ENCODE results near the gene SLC38A8.

Gene SLC38A8

DNA sequence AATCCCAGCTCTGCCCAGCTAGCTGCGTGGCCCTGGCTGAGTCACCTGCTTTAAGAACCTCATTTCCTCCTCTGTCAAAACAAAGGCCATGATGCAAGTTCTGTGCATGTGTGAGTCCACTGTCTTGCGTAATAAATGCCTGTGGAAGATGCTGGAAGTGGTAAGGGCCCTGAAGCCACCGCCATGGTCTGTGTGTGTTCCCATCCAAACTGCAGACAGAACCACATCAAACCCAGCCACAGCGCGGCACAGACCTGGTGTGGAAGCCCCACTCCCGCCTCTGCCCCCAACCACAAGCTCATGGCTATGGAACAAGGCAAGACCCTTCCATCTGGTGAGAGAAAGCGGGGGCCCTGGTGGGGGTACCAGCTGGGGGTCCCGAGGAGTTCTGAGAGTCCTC is 48.5 kb downstream of the SLC38A8 start:
- DNase-seq: peak in 1 of 2 donors; percentile 16

DNA sequence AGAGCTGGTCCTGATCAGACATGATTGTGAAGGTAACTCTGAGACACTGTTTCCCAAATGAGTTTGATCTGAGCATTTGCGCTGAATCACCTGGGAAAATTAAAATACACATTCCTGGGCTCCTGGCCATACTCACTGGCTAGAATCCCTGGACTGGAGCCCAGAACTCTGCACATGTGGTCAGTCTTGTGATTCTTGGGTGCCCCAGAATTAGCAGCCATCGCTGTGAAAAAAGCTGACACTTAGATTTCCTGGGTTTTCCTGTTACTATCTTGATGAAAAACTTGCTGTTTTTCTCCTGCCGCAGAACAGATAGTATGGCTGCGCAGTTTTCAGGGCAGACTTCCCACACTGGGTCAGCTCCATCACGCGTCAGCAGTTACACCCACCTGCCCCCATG is 50.0 kb downstream of the SLC38A8 start:
- DNase-seq: no peak

DNA sequence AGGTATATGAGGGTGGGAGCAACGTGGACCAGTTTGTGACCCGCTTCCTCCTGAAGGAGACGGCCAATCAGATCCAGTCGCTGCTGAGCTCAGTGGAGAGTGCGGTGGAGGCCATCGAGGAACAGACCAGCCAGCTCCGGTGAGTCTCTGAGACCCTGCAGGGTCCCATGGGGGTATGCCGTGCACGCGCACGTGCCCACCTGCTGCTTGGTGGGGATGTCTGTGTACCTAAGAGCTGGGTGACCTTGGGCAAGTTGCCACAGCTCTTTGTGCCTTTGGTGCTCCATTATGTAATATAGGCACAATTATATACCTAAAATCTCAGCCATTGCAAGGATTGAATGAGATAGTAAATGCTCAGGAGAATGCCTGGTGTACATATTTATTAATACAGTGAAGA is 52.1 kb downstream of the SLC38A8 start:
- DNase-seq: no peak

GRCh38 chr16:83989300-83989699 is 53.3 kb downstream of the SLC38A8 start:
- DNase-seq: no peak

- DNase-seq: no peak
Observed at GRCh38 chr16:83983491-83983890, 59.1 kb downstream of the SLC38A8 start.

- DNase-seq: no peak
Observed at GRCh38 chr16:83981799-83982198, 60.8 kb downstream of the SLC38A8 start.

GRCh38 chr16:83980794-83981193 is 61.8 kb downstream of the SLC38A8 start:
- no peak for DNase-seq

- no peak for DNase-seq
Observed at GRCh38 chr16:83979441-83979840, 63.2 kb downstream of the SLC38A8 start.

DNA sequence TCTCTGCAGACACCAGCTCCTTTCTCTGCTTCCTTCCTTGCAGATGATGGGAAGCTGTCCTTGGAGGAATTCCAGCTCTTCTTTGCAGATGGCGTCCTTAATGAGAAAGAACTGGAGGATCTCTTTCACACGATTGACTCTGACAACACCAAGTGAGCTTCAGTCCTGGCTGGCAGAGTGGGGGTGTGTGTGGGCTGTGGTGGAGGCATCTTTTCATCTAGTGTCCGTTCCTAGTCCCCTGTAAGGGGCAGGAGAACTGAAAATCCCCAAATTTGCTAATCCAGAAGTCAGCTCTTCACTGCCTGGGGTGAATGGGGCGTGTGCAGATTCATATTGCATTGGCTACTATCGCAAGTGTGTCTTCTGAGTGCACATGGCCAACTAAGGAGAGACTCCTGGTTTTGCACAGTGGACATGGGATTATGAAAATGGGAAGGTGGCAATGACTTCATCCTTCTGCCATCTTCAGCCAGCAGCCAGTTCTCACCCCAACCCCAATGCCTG is 64.1 kb downstream of the SLC38A8 start:
- DNase-seq: no peak

GRCh38 chr16:83977056-83977815 is 65.4 kb downstream of the SLC38A8 start:
- no peak for DNase-seq

DNA sequence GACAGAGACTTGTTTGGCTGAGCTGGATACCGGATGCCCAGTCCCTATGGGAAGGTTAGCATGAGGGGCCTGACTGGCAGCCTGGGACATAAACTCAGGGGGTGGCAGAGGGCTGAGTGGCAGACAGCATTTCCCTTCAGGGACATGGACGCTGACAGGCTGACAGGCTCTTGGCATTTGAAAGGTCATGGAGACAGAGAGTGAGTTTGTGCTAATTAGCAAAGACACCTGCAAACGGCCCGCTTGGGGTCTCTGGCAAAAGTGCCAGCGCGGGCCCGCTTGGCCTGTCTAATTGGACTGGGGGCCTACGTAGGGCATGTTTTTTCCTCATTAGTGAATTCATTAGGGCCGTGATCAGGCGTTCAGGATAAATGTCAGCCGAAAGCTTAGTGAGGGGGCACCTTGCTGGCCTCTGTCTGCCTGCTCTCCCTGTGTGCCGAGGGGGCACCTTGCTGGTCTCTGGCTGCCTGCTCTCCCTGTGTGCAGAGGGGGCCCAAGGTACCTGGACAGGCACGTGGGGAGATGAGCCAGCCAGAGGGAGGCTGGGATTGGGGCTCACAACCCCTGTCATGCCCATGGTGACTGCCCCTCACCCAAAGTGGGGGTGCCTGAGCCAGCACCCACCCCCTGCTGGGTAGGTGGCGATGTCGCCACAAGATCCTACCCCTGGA is 66.9 kb downstream of the SLC38A8 start:
- no peak for DNase-seq

GRCh38 chr16:83974475-83974874 is 68.1 kb downstream of the SLC38A8 start:
- DNase-seq: no peak

DNA sequence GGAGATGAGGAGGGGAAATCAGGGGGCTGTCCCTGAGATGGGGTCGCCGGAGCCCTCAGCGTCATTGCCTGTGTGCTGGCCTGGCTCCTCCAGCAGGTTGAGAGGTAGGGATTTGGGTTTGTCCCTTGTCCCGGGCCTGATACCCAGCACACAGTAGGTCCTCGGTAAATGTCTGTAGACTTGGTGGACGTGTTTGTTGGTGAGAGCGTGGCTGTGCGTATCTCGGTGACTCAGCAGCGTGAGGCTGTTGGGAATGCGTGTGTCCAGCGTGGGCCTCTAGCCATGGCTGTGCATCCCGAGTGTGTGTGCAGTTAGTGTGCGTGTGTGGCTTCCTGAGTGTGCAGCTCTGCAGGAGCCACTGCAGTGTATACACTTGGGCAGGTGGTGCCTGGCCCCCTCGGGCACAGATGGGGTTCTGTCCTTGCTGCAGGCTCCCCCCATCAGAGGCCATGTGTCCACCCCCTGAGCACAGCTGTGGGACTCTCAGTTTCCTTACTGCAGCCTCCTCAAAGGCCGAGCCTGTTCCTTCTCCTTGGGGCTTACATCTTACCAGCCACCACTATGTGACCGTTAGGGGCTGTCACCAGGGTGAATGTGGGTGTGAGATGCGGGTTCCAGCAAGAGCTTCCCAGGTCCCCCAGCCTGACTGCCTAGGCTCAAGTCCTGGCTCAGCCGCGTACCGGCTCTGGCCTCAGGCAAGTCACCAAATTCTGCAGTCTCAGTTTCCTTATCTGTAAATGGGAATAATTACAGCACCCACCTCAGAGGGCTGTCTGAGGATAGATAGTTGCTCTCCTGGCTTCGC is 68.8 kb downstream of the SLC38A8 start:
- no peak for DNase-seq

- no peak for DNase-seq
Observed at GRCh38 chr16:83973077-83973476, 69.5 kb downstream of the SLC38A8 start.

GRCh38 chr16:83972256-83973008 is 70.2 kb downstream of the SLC38A8 start:
- no peak for DNase-seq

- no peak for DNase-seq
Observed at GRCh38 chr16:83971165-83972130, 71.1 kb downstream of the SLC38A8 start.

DNA sequence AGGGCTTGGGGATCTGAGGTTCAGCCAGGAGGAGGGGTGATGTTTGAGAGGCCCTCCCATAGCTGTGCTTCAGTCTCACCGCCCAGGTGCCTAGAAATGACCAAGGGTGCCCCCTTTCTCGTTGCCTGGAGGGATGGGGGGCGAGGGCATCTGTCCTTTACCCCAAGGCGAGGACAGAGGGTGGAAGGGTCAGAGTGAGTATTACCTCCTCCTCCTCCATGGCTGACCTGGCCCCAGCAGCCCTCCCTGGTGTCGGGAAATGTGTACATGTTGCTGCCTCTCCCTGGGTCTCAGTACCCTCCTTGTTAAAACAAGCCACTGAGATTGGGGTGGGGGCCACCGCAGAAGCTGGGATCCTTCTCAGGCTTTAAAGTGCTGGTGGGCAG is 72.2 kb downstream of the SLC38A8 start:
- no peak for DNase-seq

- DNase-seq: no peak
Observed at GRCh38 chr16:83969771-83970429, 72.7 kb downstream of the SLC38A8 start.

DNA sequence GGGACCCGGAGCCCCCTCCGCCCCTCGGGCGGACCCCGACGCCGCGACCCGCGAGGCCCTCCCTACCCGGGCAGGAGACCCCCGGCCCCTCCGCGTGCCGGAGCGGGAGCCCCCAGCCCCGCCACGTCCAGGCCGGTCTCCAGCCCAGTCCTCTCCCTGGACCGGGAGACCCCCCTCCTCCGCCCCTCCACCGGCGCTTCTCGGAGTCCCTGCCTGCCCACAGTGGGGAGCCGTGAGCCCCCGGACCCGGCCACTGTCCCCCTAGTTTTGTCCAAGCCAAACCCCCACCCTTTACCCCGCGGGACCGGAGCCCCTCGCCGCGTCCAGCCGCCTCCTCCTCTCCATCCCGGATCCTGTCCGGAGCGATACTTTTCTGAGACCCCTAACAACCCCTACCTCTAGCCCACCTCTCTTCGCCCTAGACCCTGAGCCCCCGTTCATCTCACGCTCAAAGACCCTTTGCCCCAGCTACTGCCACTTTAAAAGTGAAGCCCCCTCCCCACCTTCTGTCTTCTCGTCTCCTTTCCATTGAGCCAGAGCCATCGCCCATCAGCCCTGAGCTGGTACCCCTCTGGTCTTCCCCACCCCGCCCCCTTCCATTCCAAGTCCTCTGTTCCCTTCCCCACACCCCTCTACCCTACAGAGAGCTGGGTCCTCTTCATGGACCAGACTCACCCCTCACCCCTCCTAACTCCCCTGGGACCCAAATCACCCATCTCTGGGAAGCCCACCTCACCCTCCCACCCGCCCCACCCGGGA is 73.5 kb downstream of the SLC38A8 start:
- no peak for DNase-seq

GRCh38 chr16:83968306-83968851 is 74.2 kb downstream of the SLC38A8 start:
- DNase-seq: no peak

All from bone marrow (tissue), 2 donors.